AG09309 (cell line): ENCODE data around the gene UMAD1.

Source experiments
- DNase-seq: peaks from one replicate; pipeline ENCODE4 v3.0.0-alpha.2; 2010; ENCODE audit warnings: low read depth
- H3K4me3 ChIP-seq: 2 replicates; pipeline ENCODE4 v1.5.1; 2011; ENCODE audit warnings: mild to moderate bottlenecking, low read depth, low read length, moderate library complexity; ENCODE audit not compliant: control insufficient read depth
- CTCF ChIP-seq: IDR thresholded peaks from 2 replicates; pipeline ENCODE4 v1.5.1; 2011; ENCODE audit warnings: mild to moderate bottlenecking, low read depth, low read length, inconsistent platforms; ENCODE audit not compliant: insufficient read depth, control insufficient read depth; ENCODE audit errors: missing control alignments

The UMAD1 gene

GRCh38 chr7:7889791-7890568, 249.4 kb downstream of the UMAD1 start:
- TF ChIP-seq CTCF = no peak
- no peak for DNase-seq
- no peak overlapping the region for H3K4me3 ChIP-seq

- no peak for DNase-seq
These were observed 254.6 kb downstream of the UMAD1 start for GRCh38 chr7:7895004-7895650.

GRCh38 chr7:7895754-7896153, 255.2 kb downstream of the UMAD1 start:
- no peak for DNase-seq
- TF ChIP-seq CTCF = no peak

More at GRCh38 chr7:7895004-7895650, 254.6 kb downstream of the UMAD1 start:
- no peak overlapping the region for H3K4me3 ChIP-seq
- no peak for TF ChIP-seq CTCF

GRCh38 chr7:7897509-7897908, 257.0 kb downstream of the UMAD1 start:
- TF ChIP-seq CTCF = no peak
- H3K4me3 ChIP-seq = no peak overlapping the region
- DNase-seq = no peak

More at GRCh38 chr7:7895754-7896153, 255.2 kb downstream of the UMAD1 start:
- no peak overlapping the region for H3K4me3 ChIP-seq

- no peak for TF ChIP-seq CTCF
- no peak for DNase-seq
- H3K4me3 ChIP-seq = no peak overlapping the region
These were observed 257.5 kb downstream of the UMAD1 start for GRCh38 chr7:7897949-7898515.

GRCh38 chr7:7902845-7903244, 262.3 kb downstream of the UMAD1 start:
- no peak for DNase-seq
- H3K4me3 ChIP-seq = no peak overlapping the region
- TF ChIP-seq CTCF = no peak
